ENCODE measurements around the gene CNNM4. TPM values are rescaled to one million over a fixed set of nuclear protein-coding genes. Genes with fewer than 3 reads are reported as not detected.

Gene CNNM4
- total and polyA plus RNA-seq, 7 donors = 2.3 to 36.7 (median 6.6) TPM

DNA sequence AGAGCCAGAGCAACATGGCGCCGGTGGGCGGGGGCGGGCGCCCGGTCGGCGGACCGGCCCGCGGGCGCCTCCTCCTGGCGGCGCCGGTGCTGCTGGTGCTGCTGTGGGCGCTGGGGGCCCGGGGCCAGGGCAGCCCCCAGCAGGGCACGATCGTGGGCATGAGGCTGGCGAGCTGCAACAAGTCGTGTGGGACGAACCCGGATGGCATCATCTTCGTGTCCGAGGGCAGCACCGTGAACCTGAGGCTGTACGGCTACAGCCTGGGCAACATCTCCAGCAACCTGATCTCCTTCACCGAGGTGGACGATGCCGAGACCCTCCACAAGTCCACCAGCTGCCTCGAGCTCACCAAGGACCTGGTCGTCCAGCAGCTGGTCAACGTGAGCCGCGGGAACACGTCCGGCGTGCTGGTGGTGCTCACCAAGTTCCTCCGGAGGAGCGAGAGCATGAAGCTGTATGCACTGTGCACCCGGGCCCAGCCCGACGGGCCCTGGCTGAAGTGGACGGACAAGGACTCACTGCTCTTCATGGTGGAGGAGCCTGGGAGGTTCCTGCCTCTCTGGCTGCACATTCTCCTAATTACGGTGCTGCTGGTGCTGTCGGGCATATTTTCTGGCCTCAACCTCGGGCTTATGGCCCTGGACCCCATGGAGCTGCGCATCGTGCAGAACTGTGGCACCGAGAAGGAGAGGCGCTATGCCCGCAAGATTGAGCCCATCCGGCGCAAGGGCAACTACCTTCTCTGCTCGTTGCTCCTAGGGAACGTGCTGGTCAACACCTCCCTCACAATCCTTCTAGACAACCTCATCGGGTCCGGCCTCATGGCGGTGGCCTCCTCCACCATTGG is 507 bp downstream of the CNNM4 start:
- TF ChIP-seq POLR2A (IDR thresholded peaks at IDR 0.05) (no peak), POLR2AphosphoS5 (IDR thresholded peaks at IDR 0.05) (no peak), EP300 (IDR thresholded peaks at IDR 0.05) (no peak)
- TF ChIP-seq, protein P1, sequence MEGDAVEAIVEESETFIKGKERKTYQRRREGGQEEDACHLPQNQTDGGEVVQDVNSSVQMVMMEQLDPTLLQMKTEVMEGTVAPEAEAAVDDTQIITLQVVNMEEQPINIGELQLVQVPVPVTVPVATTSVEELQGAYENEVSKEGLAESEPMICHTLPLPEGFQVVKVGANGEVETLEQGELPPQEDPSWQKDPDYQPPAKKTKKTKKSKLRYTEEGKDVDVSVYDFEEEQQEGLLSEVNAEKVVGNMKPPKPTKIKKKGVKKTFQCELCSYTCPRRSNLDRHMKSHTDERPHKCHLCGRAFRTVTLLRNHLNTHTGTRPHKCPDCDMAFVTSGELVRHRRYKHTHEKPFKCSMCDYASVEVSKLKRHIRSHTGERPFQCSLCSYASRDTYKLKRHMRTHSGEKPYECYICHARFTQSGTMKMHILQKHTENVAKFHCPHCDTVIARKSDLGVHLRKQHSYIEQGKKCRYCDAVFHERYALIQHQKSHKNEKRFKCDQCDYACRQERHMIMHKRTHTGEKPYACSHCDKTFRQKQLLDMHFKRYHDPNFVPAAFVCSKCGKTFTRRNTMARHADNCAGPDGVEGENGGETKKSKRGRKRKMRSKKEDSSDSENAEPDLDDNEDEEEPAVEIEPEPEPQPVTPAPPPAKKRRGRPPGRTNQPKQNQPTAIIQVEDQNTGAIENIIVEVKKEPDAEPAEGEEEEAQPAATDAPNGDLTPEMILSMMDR (IDR thresholded peaks at IDR 0.05) = peak; percentile 21 to 50 (median 38)
- intact Hi-C loops (cut with DNase I) = loop anchor here (1.0 to 10.0 kb wide), 7 partner anchors 41 to 334 kb away; partner anchors contain the start of genes ANKRD39, ARID5A, CNNM3 and FAHD2B
- Histone ChIP-seq H3K4me3 (peak overlapping the region; percentile 64 to 83 (median 74)), H3K4me1 (peaks cover 0 to 49% (median 43%) of the 10 kb centered on the region in 4 donors), H3K27ac (peak overlapping the region; percentile 81 to 87 (median 84)), H3K27me3 (no peaks in the 10 kb centered on the region), H3K36me3 (no peaks in the 10 kb centered on the region), H3K9me3 (no peaks in the 10 kb centered on the region)
- peak; percentile 80 for DNase-seq
- 5 to 21% methylated on average over 59 of the region's 59 CpGs for WGBS, 2 donors

DNA sequence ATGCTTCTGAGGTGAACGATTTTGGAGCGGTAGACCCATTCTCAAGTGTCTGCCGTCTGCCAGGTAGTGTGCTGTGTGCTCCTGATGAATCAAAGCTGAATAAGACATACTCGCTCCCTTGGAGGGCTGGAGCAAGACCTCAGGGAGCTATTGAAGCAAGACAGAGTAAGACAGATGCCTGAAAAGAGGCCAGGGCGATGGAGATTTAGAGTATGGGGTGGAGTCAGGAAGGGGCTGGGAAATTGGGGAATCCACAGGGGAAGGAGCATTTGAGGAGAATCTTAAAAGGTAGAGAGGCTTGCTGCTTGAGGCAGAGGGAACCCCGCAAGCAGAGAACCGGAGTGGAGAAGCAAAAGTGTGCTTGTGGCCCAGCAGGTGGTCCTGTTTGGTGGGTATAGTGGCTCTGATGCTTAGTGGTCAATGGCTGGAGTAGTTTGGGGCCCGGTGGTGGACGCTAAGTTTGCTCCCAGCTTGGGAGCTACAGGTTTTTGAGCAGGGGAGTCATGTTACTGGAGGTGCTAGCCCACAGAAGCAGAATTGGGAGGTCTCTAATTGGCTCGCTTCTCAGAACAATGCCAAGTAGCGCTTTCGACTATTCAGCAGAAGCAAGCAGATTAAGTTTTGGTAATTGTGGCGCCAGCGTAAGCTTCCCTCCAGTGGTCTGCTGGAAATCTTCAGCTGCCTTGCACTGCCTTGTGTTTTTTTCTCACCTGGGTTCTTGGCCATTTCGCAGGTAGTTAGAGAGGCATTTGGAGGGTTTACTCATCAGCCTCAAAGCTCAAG is 2.0 kb downstream of the CNNM4 start:
- Histone ChIP-seq H3K27me3 (no peaks in the 10 kb centered on the region), H3K36me3 (no peaks in the 10 kb centered on the region), H3K27ac (peak overlapping the region; percentile 44 to 84 (median 68)), H3K4me3 (peak overlapping the region; percentile 25 to 81 (median 52)), H3K4me1 (peaks cover 0 to 49% (median 43%) of the 10 kb centered on the region in 4 donors), H3K9me3 (no peaks in the 10 kb centered on the region)
- TF ChIP-seq, protein P1 (IDR thresholded peaks at IDR 0.05) = no peak
- TF ChIP-seq POLR2A (IDR thresholded peaks at IDR 0.05) (no peak), POLR2AphosphoS5 (IDR thresholded peaks at IDR 0.05) (no peak), EP300 (IDR thresholded peaks at IDR 0.05) (no peak)
- WGBS, 2 donors = 5 to 14% methylated on average over 15 of the region's 15 CpGs
- DNase-seq = no peak
- intact Hi-C loops (cut with DNase I) = loop anchor here (5.0 to 10.0 kb wide), 5 partner anchors 40 to 332 kb away; partner anchors contain the start of genes ANKRD39, ARID5A and FAHD2B

DNA sequence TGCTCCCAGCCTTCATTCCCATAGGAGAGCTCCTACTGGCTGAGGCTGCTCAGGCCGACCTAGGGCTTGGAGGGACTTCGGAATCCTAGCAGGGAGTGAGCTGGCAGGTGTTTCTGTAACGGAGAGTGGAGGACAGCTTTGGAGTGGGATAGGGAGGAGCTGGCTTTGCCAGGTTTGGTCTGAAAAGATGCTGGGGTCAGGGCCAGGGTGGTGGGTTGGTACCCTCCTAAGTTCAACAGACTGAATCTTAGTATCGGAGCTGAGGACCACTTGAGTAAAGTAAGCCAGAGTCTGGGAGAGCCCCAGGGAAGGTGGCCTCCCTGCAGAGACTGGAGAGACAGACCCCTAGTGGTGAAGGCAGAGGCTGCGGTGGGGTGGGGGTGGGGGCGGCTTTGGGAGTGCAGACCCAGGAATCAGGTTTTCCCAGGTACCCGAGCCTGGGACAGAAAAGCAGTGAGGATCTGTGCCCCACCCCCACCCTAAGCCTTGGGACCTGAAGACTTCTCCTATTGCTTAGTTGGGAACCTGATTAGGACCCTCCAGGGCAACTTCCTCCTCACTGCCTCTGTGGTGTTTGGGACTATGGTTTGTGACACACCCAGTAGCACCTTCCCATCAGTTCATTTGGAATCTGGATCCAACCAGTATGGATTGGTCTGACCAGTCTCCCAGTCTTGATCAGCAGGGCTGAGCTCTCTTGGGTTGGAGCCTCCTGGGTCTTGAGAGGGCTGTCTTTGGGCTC is 3.0 kb downstream of the CNNM4 start:
- H3K36me3 ChIP-seq = no peaks in the 10 kb centered on the region
- H3K9me3 ChIP-seq = no peaks in the 10 kb centered on the region
- intact Hi-C loops (cut with DNase I) = loop anchor here (5.0 to 10.0 kb wide), 5 partner anchors 39 to 331 kb away; partner anchors contain the start of genes ANKRD39, ARID5A and FAHD2B
- DNase-seq = no peak
- H3K27ac ChIP-seq = peak overlapping the region; percentile 44 to 84 (median 68)
- 6 to 14% methylated on average over 7 of the region's 7 CpGs for WGBS, 2 donors
- TF ChIP-seq, protein P1 (IDR thresholded peaks at IDR 0.05) = peak; percentile 9 to 45 (median 18)
- TF ChIP-seq EP300 (IDR thresholded peaks at IDR 0.05) = no peak
- no peaks in the 10 kb centered on the region for H3K27me3 ChIP-seq
- H3K4me3 ChIP-seq = peak overlapping the region; percentile 25 to 81 (median 52)
- peaks cover 0 to 49% (median 43%) of the 10 kb centered on the region in 4 donors for H3K4me1 ChIP-seq

DNA sequence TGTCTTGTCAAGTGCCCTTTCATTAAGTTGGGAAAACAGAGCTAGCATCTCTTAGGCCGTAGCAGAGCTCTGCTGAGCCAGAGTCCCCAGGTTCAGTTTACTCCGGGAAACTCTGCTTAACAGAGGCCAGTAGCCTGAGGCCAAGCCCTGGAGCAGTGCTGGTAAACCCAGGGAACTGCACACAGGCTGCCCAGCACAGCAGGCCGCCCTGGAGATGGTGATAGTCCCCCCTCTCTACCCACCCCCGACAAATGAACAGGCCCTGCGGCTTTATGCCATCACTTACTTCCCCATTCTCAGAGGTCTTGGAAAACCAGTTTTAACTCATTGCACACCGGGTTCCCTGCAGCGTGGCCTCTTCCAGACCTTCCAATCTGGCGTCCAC is 3.5 kb downstream of the CNNM4 start:
- H3K4me3 ChIP-seq = peak overlapping the region; percentile 25 to 81 (median 52)
- no peaks in the 10 kb centered on the region for H3K36me3 ChIP-seq
- no peaks in the 10 kb centered on the region for H3K27me3 ChIP-seq
- intact Hi-C loops (cut with DNase I) = loop anchor here (5.0 to 10.0 kb wide), 5 partner anchors 38 to 331 kb away; partner anchors contain the start of genes ANKRD39, ARID5A and FAHD2B
- peak overlapping the region; percentile 44 to 84 (median 68) for H3K27ac ChIP-seq
- TF ChIP-seq POLR2A (IDR thresholded peaks at IDR 0.05) (no peak), POLR2AphosphoS5 (IDR thresholded peaks at IDR 0.05) (no peak), EP300 (IDR thresholded peaks at IDR 0.05) (no peak)
- H3K4me1 ChIP-seq = peaks cover 0 to 49% (median 44%) of the 10 kb centered on the region in 4 donors
- WGBS, 2 donors = 7 to 21% methylated on average over 8 of the region's 8 CpGs
- no peak for DNase-seq
- H3K9me3 ChIP-seq = no peaks in the 10 kb centered on the region

All from sigmoid colon (tissue), 7 donors.